ENCODE measurements around the gene RALGPS1. TPM values are rescaled to one million over a fixed set of nuclear protein-coding genes. Genes with fewer than 3 reads are reported as not detected.

Gene RALGPS1
- total and polyA plus RNA-seq, 2 of the 13 experiments (the other 11 are each of a cell fraction or from before 2014, with no cell fraction given): 3.7 to 6.5 TPM

- no peak for TF ChIP-seq MBNL3 (CRISPR knock-in tag; conservative IDR thresholded peaks at IDR 0.05)
- no peak for TF ChIP-seq SP1 (IDR thresholded peaks at IDR 0.05)
- TF ChIP-seq SP1 (CRISPR knock-in tag; IDR thresholded peaks at IDR 0.05): 0 out of 2 replicates have a peak, but pooled peaks have one; percentile 48
- no peak for TF ChIP-seq ZNF839 (CRISPR knock-in tag; IDR thresholded peaks at IDR 0.05; ENCODE audit: borderline replicate concordance)
- TF ChIP-seq BCL6 (CRISPR knock-in tag; IDR thresholded peaks at IDR 0.05): no peak
- no peak for TF ChIP-seq ZNF431 (CRISPR knock-in tag; IDR thresholded peaks at IDR 0.05; ENCODE audit: borderline replicate concordance, low read depth)
- no peak for TF ChIP-seq ZNF781 (CRISPR knock-in tag; IDR thresholded peaks at IDR 0.05; ENCODE audit: borderline replicate concordance, not compliant biosample characterization)
- no peak for TF ChIP-seq SMC3 (IDR thresholded peaks at IDR 0.05; ENCODE audit: low read length)
Observed at GRCh38 chr9:126914458-126915280, at the start of gene RALGPS1 (continued).

GRCh38 chr9:126869368-126869767 is 45.2 kb upstream of the RALGPS1 start:
- no peak overlapping the region for H3K27ac ChIP-seq (ENCODE audit: extremely low read length, insufficient read depth, low read length)
- ATAC-seq: no peak
- TF ChIP-seq ZNF432 (CRISPR knock-in tag; IDR thresholded peaks at IDR 0.05; ENCODE audit: borderline replicate concordance) (no peak), ZNF672 (CRISPR knock-in tag; IDR thresholded peaks at IDR 0.05) (no peak), CCAR2 (optimal IDR thresholded peaks at IDR 0.05; ENCODE audit: low read depth, low read length) (no peak), PRPF4 (IDR thresholded peaks at IDR 0.05; ENCODE audit: low read depth, low read length, poor library complexity, severe bottlenecking) (no peak), SKIL (CRISPR knock-in tag; IDR thresholded peaks at IDR 0.05; ENCODE audit: borderline replicate concordance) (no peak), NFE2L2 (IDR thresholded peaks at IDR 0.05; ENCODE audit: low read length) (no peak), MYNN (CRISPR knock-in tag; IDR thresholded peaks at IDR 0.05; ENCODE audit: low read depth) (no peak), HOXA7 (CRISPR knock-in tag; IDR thresholded peaks at IDR 0.05) (no peak), CHD4 (IDR thresholded peaks at IDR 0.05; ENCODE audit: borderline replicate concordance, low read length) (no peak), PLSCR1 (CRISPR knock-in tag; IDR thresholded peaks at IDR 0.05; ENCODE audit: borderline replicate concordance) (no peak), SMC3 (IDR thresholded peaks at IDR 0.05; ENCODE audit: low read length) (no peak), ZNF878 (CRISPR knock-in tag; IDR thresholded peaks at IDR 0.05) (no peak), PBX3 (CRISPR knock-in tag; IDR thresholded peaks at IDR 0.05; ENCODE audit: borderline replicate concordance) (no peak)

More at GRCh38 chr9:126869368-126869767, 45.2 kb upstream of the RALGPS1 start:
- FAIRE-seq (no peak), DNase-seq (ENCODE audit: low spot score) (no peak)
- peaks cover 27% of the 10 kb centered on the region for H3K79me2 ChIP-seq (ENCODE audit: insufficient read depth, low read length)
- CTCF ChIA-PET (ENCODE audit: low intra/inter-chr PET ratio, low total read pairs): no interaction called here
- no peak overlapping the region for H2AFZ ChIP-seq (ENCODE audit: low read length)
- no peaks in the 10 kb centered on the region for H3K27me3 ChIP-seq (ENCODE audit: control insufficient read depth in 1 of 2, insufficient read depth in 2 of 2, low read length in 2 of 2)
- no peak overlapping the region for H3K4me2 ChIP-seq (ENCODE audit: low read depth, low read length)
- H3K9ac ChIP-seq (ENCODE audit: insufficient read depth, low read depth, low read length): no peak overlapping the region
- H3K4me1 ChIP-seq (ENCODE audit: insufficient read depth, low read length): peaks cover 14% of the 10 kb centered on the region
- in situ Hi-C loops (cut with HindIII; ENCODE audit: extremely low pct_ligation_motif_present, low pct_unique_long_range_greater_than_20kb) (no loop called here), intact Hi-C loops (cut with micrococcal nuclease; ENCODE audit: unreplicated experiment) (no loop called here)
- peaks cover 7 to 21% of the 10 kb centered on the region in 2 experiments for H3K36me3 ChIP-seq (replicated peaks in 1 of 2; ENCODE audit: control insufficient read depth in 1 of 2, insufficient read depth in 2 of 2, low read length in 2 of 2)
- BruUV-seq (replicated peaks): no TSS peak
- WGBS (ENCODE audit: low lambda C conversion rate): 99% methylated on average over 7 of the region's 7 CpGs
- H3K9me3 ChIP-seq (ENCODE audit: low read length): no peaks in the 10 kb centered on the region
- H3K4me3 ChIP-seq (replicated peaks in 1 of 3; ENCODE audit: insufficient read depth in 1 of 3, low read depth in 2 of 3, low read length in 3 of 3): no peak overlapping the region
- POLR2A ChIA-PET: no interaction called here
- peaks cover 4% of the 10 kb centered on the region; the same call in 1 of the 2 replicates for H4K20me1 ChIP-seq (ENCODE audit: insufficient read depth, low read length)

Measured in HepG2 (cell line).